ENCODE data around the gene ZBTB7C. TPM values are rescaled to one million over a fixed set of nuclear protein-coding genes. Genes with fewer than 3 reads are reported as not detected.

Gene ZBTB7C
- total and polyA plus RNA-seq, 2 of the 8 experiments (the other 6 are each of a cell fraction or from before 2014, with no cell fraction given), result 0.15 to 0.45 TPM

GRCh38 chr18:48359626-48360025, 49.6 kb downstream of the ZBTB7C start (continued):
- TF ChIP-seq CTCF (IDR thresholded peaks at IDR 0.05; ENCODE audit: control extremely low read depth in 1 of 3, insufficient read depth in 1 of 3, low read depth in 1 of 3, low read length in 3 of 3), result no peak
- TF ChIP-seq YY1 (IDR thresholded peaks at IDR 0.05; ENCODE audit: low read depth, low read length), result no peak
- TF ChIP-seq USF2 (IDR thresholded peaks at IDR 0.05; ENCODE audit: low read length), result no peak
